LHCN-M2 (cell line): ENCODE results near the gene TREML2. TPM values are rescaled to one million over a fixed set of nuclear protein-coding genes. Genes with fewer than 3 reads are reported as not detected.
"Not testable (repeated sequence)": the region's sequence is repeated elsewhere in the genome, so short reads cannot be mapped to it uniquely, and the experiment has no call there.

Source experiments
- DNase-seq: peaks from one replicate; pipeline ENCODE4 v3.0.0-alpha.2; 2012; ENCODE audit warnings: low read depth
- polyA plus RNA-seq: library from polyadenylated mRNA; unstranded; fragments of >200 nt; gene quantifications from one replicate; pipeline ENCODE4 v1.2.1, GENCODE V29; 2012; ENCODE audit warnings: missing spikeins
- total RNA-seq: library from RNA; depleted of rRNA; stranded (reverse); fragments of >200 nt; gene quantifications from 2 replicates; pipeline ENCODE4 v1.2.3, GENCODE V29; 2014; rRNA removed

TREML2 gene
- not detected in 2 replicates for total RNA-seq
- polyA plus RNA-seq, result not detected

GRCh38 chr6:41200901-41201763 is at the start of gene TREML2:
TSS of gene TREML2 (minus strand) at chr6:41201149. CDS start at chr6:41201008, 141 bp downstream.
- no peak for DNase-seq

- DNase-seq, result no peak
Observed at GRCh38 chr6:41247882-41248705, 47.1 kb upstream of the TREML2 start.

- DNase-seq, result no peak
Observed at GRCh38 chr6:41247288-41247865, 46.4 kb upstream of the TREML2 start.

GRCh38 chr6:41246529-41246928 is 45.6 kb upstream of the TREML2 start:
- DNase-seq, result not testable (repeated sequence)

- DNase-seq, result no peak
Observed at GRCh38 chr6:41239467-41240159, 38.7 kb upstream of the TREML2 start.

GRCh38 chr6:41237128-41237527 is 36.2 kb upstream of the TREML2 start:
- no peak for DNase-seq

GRCh38 chr6:41236276-41236675 is 35.3 kb upstream of the TREML2 start:
- no peak for DNase-seq

- no peak for DNase-seq
Observed at GRCh38 chr6:41232667-41233066, 31.7 kb upstream of the TREML2 start.

GRCh38 chr6:41231246-41231645 is 30.3 kb upstream of the TREML2 start:
- no peak for DNase-seq

GRCh38 chr6:41229721-41230120 is 28.8 kb upstream of the TREML2 start:
- no peak for DNase-seq

GRCh38 chr6:41228616-41229015 is 27.7 kb upstream of the TREML2 start:
- no peak for DNase-seq

- no peak for DNase-seq
Observed at GRCh38 chr6:41228096-41228495, 27.1 kb upstream of the TREML2 start, which contains the start of gene TREML4. TSS of gene TREML4 (plus strand) at chr6:41228349. CDS start at chr6:41228428, 79 bp downstream.

GRCh38 chr6:41226752-41227151 is 25.8 kb upstream of the TREML2 start:
- no peak for DNase-seq

- no peak for DNase-seq
Observed at GRCh38 chr6:41224800-41225199, 23.9 kb upstream of the TREML2 start.

GRCh38 chr6:41222513-41222912 is 21.6 kb upstream of the TREML2 start:
- DNase-seq, result no peak

- no peak for DNase-seq
Observed at GRCh38 chr6:41222045-41222444, 21.1 kb upstream of the TREML2 start.

GRCh38 chr6:41216616-41217015 is 15.7 kb upstream of the TREML2 start:
- no peak for DNase-seq

GRCh38 chr6:41215777-41216176 is 14.8 kb upstream of the TREML2 start:
- DNase-seq, result no peak

- DNase-seq, result no peak
Observed at GRCh38 chr6:41214559-41215238, 13.8 kb upstream of the TREML2 start.

- no peak for DNase-seq
Observed at GRCh38 chr6:41209547-41210320, 8.8 kb upstream of the TREML2 start.
